T-cell (primary cell): ENCODE measurements around the gene RMP24.
A peak's percentile ranks its signal among the peaks of the same experiment; 100 is the strongest.

Experiments used
- ATAC-seq, 4 experiments: fragments of 200-7000 bp in 3 of 4; fragments of 150-1000 bp in 1 of 4; cut with Tn5 transposase; replicated peaks in 1 of 4; 1 replicate in 3 of 4; 2 replicates in 1 of 4; pipeline ENCODE4 v1.10.0; 2021; ENCODE audit warnings: moderate library complexity in 3 of 4, mild to moderate bottlenecking in 2 of 4, moderate number of reproducible peaks in 1 of 4
- CTCF ChIA-PET, 2 donors: fragments of 300-600 bp; sonication (Branson Sonifier 250); formaldehyde crosslinking; loops; one replicate each; lab custom pipeline; 2022; ENCODE audit warnings: antibody characterized with exemption in 2 of 2; lab: Charles Lee
- POLR2A ChIA-PET, 2 donors: fragments of 300-600 bp; sonication (Branson Sonifier 250); formaldehyde crosslinking; loops; one replicate each; lab custom pipeline; 2022; ENCODE audit warnings: antibody characterized with exemption in 2 of 2; lab: Charles Lee
- DNase-seq, 35 experiments: peaks; one replicate each; pipeline versions ENCODE4 v3.0.0 to v3.0.0-alpha.2; 2013 to 2023
- H3K27ac ChIP-seq: one replicate; pipeline ENCODE4 v1.5.1; 2013; ENCODE audit warnings: low read length
- H3K27me3 ChIP-seq, 2 experiments: replicated peaks in 1 of 2; 1 replicate in 1 of 2; 2 replicates in 1 of 2; pipeline versions ENCODE4 v1.6.1 to v1.7.0; 2013; ENCODE audit warnings: low read length in 1 of 2, mixed read lengths in 1 of 2; ENCODE audit not compliant: control insufficient read depth in 2 of 2, insufficient read depth in 2 of 2; ENCODE audit errors: extremely low read depth in 1 of 2
- H3K36me3 ChIP-seq, 2 donors: 1 replicate in 1 of 2; 2 replicates in 1 of 2; pipeline versions ENCODE4 v1.6.1 to v1.7.0; 2013; ENCODE audit warnings: low read length in 1 of 2; ENCODE audit not compliant: control insufficient read depth in 2 of 2, insufficient read depth in 1 of 2; ENCODE audit errors: extremely low read depth in 1 of 2
- H3K4me1 ChIP-seq, 2 experiments: 1 replicate in 1 of 2; 2 replicates in 1 of 2; pipeline versions ENCODE4 v1.6.1 to v1.7.0; 2013; ENCODE audit warnings: low read length in 2 of 2, mixed read lengths in 1 of 2; ENCODE audit not compliant: insufficient read depth in 2 of 2, control insufficient read depth in 1 of 2; ENCODE audit errors: extremely low read depth in 1 of 2
- H3K4me3 ChIP-seq, 2 donors: 1 replicate in 1 of 2; 2 replicates in 1 of 2; pipeline versions ENCODE4 v1.5.1 to v1.7.0; 2013; ENCODE audit warnings: mild to moderate bottlenecking in 2 of 2, low read length in 1 of 2, moderate library complexity in 1 of 2; ENCODE audit not compliant: control insufficient read depth in 1 of 2; ENCODE audit errors: extremely low read depth in 1 of 2
- H3K9me3 ChIP-seq: 2 replicates; pipeline ENCODE4 v1.7.0; 2013
- H3K27ac Mint-ChIP-seq, 2 donors: one replicate each; pipeline ENCODE4 v1.8.0; 2020 to 2021; ENCODE audit warnings: mild to moderate bottlenecking in 2 of 2, mixed read lengths in 2 of 2
- H3K27me3 Mint-ChIP-seq, 2 donors: one replicate each; pipeline ENCODE4 v1.8.0; 2021 to 2022; ENCODE audit warnings: mixed read lengths in 2 of 2
- H3K36me3 Mint-ChIP-seq: one replicate; pipeline ENCODE4 v1.8.0; 2021; ENCODE audit warnings: mixed read lengths
- H3K4me1 Mint-ChIP-seq, 3 donors: one replicate each; pipeline ENCODE4 v1.8.0; 2020 to 2022; ENCODE audit warnings: mixed read lengths in 3 of 3, mild to moderate bottlenecking in 1 of 3
- H3K4me3 Mint-ChIP-seq, 3 donors: one replicate each; pipeline ENCODE4 v1.8.0; 2020 to 2022; ENCODE audit warnings: mild to moderate bottlenecking in 3 of 3, mixed read lengths in 3 of 3, moderate library complexity in 3 of 3
- H3K9me3 Mint-ChIP-seq, 3 donors: one replicate each; pipeline ENCODE4 v1.8.0; 2020 to 2022; ENCODE audit warnings: mixed read lengths in 3 of 3
- WGBS: methylation state at CpG from one replicate; pipeline ENCODE4 v1.1.5; 2013; ENCODE audit warnings: missing lambda C conversion rate; ENCODE audit not compliant: insufficient coverage; 5-methylcytosine and 5-hydroxymethylcytosine counted together

RMP24 gene

DNA sequence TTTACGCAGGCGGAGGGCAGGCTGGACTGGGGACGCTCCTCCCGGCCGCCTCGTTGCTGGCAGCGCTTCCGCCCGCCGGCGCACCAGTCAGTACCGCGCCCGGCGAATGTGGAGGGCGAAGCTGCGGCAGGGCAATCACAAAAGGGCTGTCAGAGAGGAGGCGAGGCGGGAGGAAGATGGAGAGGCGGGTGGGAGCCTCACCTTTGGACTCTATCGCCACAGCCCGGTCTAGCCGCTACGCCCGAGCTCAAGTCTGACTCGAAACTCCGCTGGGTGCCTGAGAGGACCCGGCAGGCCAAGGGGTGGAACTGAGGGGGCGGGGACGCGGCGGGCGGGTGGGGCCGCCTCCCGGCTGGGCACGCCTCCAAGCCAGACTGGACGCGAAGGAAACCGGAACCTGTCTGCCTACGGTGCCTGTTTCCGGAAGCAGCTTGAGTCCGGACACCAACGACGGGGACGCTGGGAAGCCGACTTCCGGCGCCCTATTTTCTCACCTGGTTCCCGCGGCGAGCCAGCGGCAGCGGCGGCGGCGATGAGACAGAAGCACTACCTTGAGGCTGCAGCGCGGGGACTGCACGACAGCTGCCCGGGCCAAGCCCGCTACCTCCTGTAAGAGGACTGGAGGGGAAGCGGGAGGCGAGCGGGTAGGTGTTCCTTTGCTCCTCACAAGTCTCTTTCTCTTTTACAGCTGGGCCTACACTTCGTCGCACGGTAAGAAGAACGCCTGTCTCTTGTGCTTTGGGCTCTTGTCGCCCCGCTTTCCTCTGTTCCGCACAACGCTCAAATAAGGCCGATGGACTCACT lies at the start of gene RMP24:
Gene RMP24 (plus strand): TSS at position 483 of the 804 bp plus-strand sequence.
- H3K9me3 ChIP-seq, result no peaks in the 10 kb centered on the region
- CTCF ChIA-PET, result interaction anchor here in 1 of 2 donors (0.7 kb wide), 1 partner anchor 106 kb away, joined by 6 read pairs; no protein-coding TSS in a partner anchor
- peaks cover 63 to 71% (median 64%) of the 10 kb centered on the region in 3 donors for H3K4me1 Mint-ChIP-seq
- no peaks in the 10 kb centered on the region for H3K9me3 Mint-ChIP-seq
- no peaks in the 10 kb centered on the region for H3K27me3 ChIP-seq
- under 1% methylated on average over 71 of the region's 73 CpGs for WGBS
- peaks cover 25% of the 10 kb centered on the region for H3K36me3 Mint-ChIP-seq
- peaks cover 3 to 23% of the 10 kb centered on the region in 2 donors for H3K36me3 ChIP-seq
- peak within 1 kb of the TSS; percentile 74 for H3K27ac ChIP-seq
- H3K27me3 Mint-ChIP-seq, result no peaks in the 10 kb centered on the region
- peak within 1 kb of the TSS; percentile 92 to 98 (median 98) for H3K4me3 Mint-ChIP-seq
- peak within 1 kb of the TSS; percentile 70 to 99 for H3K4me3 ChIP-seq
- peak within 1 kb of the TSS; percentile 98 for H3K27ac Mint-ChIP-seq
- ATAC-seq (peak; percentile 88 to 94 (median 92)), DNase-seq (peak; percentile 80 to 96 (median 89))
- peaks cover 22 to 34% of the 10 kb centered on the region in 2 experiments for H3K4me1 ChIP-seq
- POLR2A ChIA-PET, result interaction anchor here in 1 of 2 donors (0.5 to 0.6 kb wide), 4 partner anchors 18 to 908 kb away, joined by 3 to 6 read pairs (median 4); no protein-coding TSS in a partner anchor

DNA sequence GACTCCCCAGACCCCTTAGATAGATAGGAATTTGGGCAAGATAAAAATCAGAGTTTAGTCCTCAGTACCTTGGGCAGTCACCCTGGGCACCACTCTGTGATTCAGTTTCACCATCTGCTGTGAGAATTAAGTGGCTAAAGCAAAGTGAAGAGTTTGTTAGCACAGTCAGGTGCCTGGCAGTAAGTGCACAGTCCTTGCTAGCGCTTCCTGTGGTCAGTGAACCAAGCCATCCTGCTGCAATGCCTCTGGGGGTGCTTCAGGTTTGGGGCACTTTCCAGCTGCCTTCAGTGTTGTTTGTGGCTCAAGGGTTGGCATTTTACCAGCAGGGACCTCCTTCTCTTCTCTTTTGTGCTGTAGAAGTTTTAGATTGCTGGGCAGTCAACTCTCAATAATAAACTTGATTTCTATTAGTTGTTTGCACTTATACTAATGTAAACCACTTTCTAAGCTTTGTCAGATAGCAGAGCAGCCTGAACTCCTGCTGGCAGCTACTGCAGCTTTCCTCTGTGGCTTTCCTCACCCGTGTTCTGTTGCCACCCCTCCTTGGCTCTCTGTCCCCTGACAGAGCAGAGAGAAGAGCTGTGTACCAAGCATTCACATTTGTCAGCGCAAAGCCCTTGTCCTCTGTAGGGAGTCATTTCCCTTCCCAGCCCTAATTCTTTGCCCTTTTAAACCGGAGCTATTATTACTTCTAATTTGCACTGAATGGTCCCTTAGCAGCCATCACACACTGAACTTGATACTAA lies 48.4 kb upstream of the RMP24 start:
- H3K27ac ChIP-seq, result no peak overlapping the region
- H3K4me3 ChIP-seq, result no peak overlapping the region
- Mint-ChIP-seq H3K4me3 (no peak overlapping the region), H3K4me1 (no peaks in the 10 kb centered on the region), H3K9me3 (no peaks in the 10 kb centered on the region), H3K27ac (no peak overlapping the region), H3K36me3 (no peaks in the 10 kb centered on the region), H3K27me3 (peaks cover 11 to 18% of the 10 kb centered on the region in 2 donors)
- WGBS, result 38% methylated on average over 3 of the region's 4 CpGs
- no peaks in the 10 kb centered on the region for H3K9me3 ChIP-seq
- CTCF ChIA-PET, result no interaction called here
- POLR2A ChIA-PET, result no interaction called here
- H3K36me3 ChIP-seq, result no peaks in the 10 kb centered on the region
- H3K27me3 ChIP-seq, result peaks cover 0 to 24% of the 10 kb centered on the region in 2 experiments
- no peak for ATAC-seq
- no peaks in the 10 kb centered on the region for H3K4me1 ChIP-seq
- DNase-seq, result no peak

DNA sequence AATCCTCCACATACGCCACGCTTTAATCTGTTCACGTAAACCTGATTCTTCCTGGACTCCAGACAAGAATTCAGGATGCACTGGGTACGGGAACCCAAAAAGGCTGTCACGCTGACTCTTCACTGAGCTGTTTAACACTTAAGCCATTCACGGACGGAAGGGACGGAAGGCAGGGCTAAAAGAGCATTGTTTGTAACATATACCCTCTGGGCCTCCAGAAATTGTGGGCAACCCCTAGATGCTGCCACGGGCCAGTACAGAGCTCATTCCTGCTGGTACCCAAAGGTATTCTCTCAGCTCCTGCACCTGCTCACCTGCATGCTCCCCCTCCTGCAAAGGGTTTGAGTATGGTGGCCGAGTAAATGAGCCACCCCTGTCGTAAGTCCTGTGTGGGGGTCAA lies 45.6 kb upstream of the RMP24 start:
- ChIA-PET CTCF (no interaction called here), POLR2A (no interaction called here)
- ATAC-seq (no peak), DNase-seq (no peak)
- Histone ChIP-seq H3K27ac (no peak overlapping the region), H3K4me3 (no peak overlapping the region), H3K27me3 (peaks cover 0 to 16% of the 10 kb centered on the region in 2 experiments), H3K4me1 (no peaks in the 10 kb centered on the region), H3K36me3 (no peaks in the 10 kb centered on the region), H3K9me3 (no peaks in the 10 kb centered on the region)
- H3K27ac Mint-ChIP-seq, result no peak overlapping the region
- peaks cover 0 to 11% (median 3%) of the 10 kb centered on the region in 3 donors for H3K9me3 Mint-ChIP-seq
- WGBS, result 86% methylated on average over 8 of the region's 11 CpGs
- H3K27me3 Mint-ChIP-seq, result peaks cover 11 to 18% of the 10 kb centered on the region in 2 donors
- no peaks in the 10 kb centered on the region for H3K4me1 Mint-ChIP-seq
- H3K36me3 Mint-ChIP-seq, result no peaks in the 10 kb centered on the region
- no peak overlapping the region for H3K4me3 Mint-ChIP-seq

DNA sequence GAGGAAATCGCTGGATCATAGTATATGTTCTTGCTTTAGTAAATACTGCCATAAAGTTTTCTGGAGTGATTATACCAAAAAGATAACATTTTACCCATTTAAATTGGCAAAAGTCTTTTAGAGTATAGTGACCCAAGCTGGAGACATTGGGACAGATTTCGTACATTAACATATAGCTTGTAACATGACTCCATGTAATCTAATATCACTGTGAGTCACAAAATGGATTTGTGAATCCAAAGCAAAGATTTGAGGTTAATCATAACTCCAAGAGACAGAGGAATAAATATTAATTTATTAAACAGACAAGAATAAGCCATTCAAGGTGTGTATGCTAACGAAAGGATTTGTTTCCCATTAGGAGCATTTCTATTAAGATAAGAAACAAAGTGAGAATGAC lies 45.0 kb upstream of the RMP24 start:
- no peaks in the 10 kb centered on the region for H3K4me1 ChIP-seq
- WGBS, result no CpG with 5 or more reads among the region's 3 CpGs
- Mint-ChIP-seq H3K36me3 (no peaks in the 10 kb centered on the region), H3K9me3 (peaks cover 0 to 11% (median 3%) of the 10 kb centered on the region in 3 donors), H3K4me3 (no peak overlapping the region), H3K4me1 (no peaks in the 10 kb centered on the region), H3K27me3 (peaks cover 11 to 18% of the 10 kb centered on the region in 2 donors), H3K27ac (no peak overlapping the region)
- DNase-seq (no peak), ATAC-seq (no peak)
- ChIA-PET POLR2A (no interaction called here), CTCF (no interaction called here)
- H3K27me3 ChIP-seq, result peaks cover 0 to 12% of the 10 kb centered on the region in 2 experiments
- no peak overlapping the region for H3K4me3 ChIP-seq
- no peaks in the 10 kb centered on the region for H3K36me3 ChIP-seq
- H3K27ac ChIP-seq, result no peak overlapping the region
- H3K9me3 ChIP-seq, result no peaks in the 10 kb centered on the region

DNA sequence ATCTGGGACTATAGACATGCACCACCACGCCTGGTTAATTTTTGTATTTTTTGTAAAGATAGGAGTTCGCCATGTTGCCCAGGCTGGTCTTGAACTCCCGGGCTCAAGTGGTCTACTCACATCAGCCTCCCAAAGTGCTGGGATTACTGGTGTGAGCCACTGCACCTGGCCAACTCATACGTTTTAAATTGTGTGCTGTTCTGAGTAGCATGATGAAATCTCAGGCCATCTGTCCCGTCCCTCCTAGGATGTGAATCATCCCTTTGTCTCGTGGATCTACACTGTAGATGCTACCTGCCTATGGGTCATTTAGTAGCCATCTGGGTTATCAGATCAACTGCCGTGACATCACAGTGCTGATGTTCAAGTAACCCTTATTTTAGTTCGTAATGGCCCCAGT lies 38.5 kb upstream of the RMP24 start:
- H3K27me3 ChIP-seq, result no peaks in the 10 kb centered on the region
- H3K4me3 Mint-ChIP-seq, result no peak overlapping the region
- no peaks in the 10 kb centered on the region for H3K36me3 ChIP-seq
- H3K9me3 Mint-ChIP-seq, result peaks cover 0 to 11% (median 3%) of the 10 kb centered on the region in 3 donors
- no peak overlapping the region for H3K27ac ChIP-seq
- H3K27me3 Mint-ChIP-seq, result no peaks in the 10 kb centered on the region
- ATAC-seq (no peak), DNase-seq (no peak)
- ChIA-PET CTCF (no interaction called here), POLR2A (no interaction called here)
- H3K36me3 Mint-ChIP-seq, result no peaks in the 10 kb centered on the region
- H3K9me3 ChIP-seq, result no peaks in the 10 kb centered on the region
- WGBS, result 73% methylated on average over 4 of the region's 8 CpGs
- H3K27ac Mint-ChIP-seq, result no peak overlapping the region
- H3K4me1 ChIP-seq, result no peaks in the 10 kb centered on the region
- no peaks in the 10 kb centered on the region for H3K4me1 Mint-ChIP-seq
- H3K4me3 ChIP-seq, result no peak overlapping the region

DNA sequence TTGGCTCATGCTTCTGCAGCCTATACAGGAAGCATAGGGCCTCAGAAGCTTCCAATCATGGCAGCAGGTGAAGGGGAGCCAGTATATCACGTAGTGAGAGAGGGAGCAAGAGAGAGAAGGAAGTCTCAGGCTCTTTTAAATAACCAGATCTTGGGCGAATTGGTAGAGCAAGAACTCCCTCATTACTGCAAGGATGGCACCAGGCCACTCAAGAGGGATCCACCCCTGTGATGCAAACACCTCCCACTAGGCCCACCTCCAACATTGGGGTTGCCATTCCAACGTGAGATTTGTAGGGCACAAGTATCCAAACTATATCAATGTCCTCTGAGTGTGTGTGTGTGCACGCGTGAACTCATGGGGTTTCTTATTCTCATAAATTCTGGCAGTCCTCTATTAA lies 37.6 kb upstream of the RMP24 start:
- DNase-seq, result no peak

More for the DNA sequence above, 37.6 kb upstream of the RMP24 start:
- Mint-ChIP-seq H3K36me3 (no peaks in the 10 kb centered on the region), H3K4me3 (no peak overlapping the region), H3K4me1 (no peaks in the 10 kb centered on the region), H3K9me3 (peaks cover 0 to 6% (median 3%) of the 10 kb centered on the region in 3 donors), H3K27ac (no peak overlapping the region), H3K27me3 (peaks cover 0 to 6% of the 10 kb centered on the region in 2 donors)
- no peak overlapping the region for H3K27ac ChIP-seq
- POLR2A ChIA-PET, result no interaction called here
- H3K4me3 ChIP-seq, result no peak overlapping the region
- no peaks in the 10 kb centered on the region for H3K36me3 ChIP-seq
- CTCF ChIA-PET, result no interaction called here
- H3K27me3 ChIP-seq, result no peaks in the 10 kb centered on the region
- no peaks in the 10 kb centered on the region for H3K9me3 ChIP-seq
- ATAC-seq, result no peak
- H3K4me1 ChIP-seq, result no peaks in the 10 kb centered on the region
- no CpG with 5 or more reads among the region's 5 CpGs for WGBS
